A673 (cell line): ENCODE results near the gene TMEM178B.

Experiments
- EZH2 ChIP-seq: fragments of 200-600 bp; sonication (generic); IDR thresholded peaks from 2 replicates; pipeline ENCODE4 v1.6.1; 2017; ENCODE audit warnings: borderline replicate concordance, low read depth, mild to moderate bottlenecking, mixed read lengths, antibody characterized with exemption, low read length; ENCODE audit not compliant: poor library complexity, severe bottlenecking
- TF ChIP-seq, protein P1 (sequence below): fragments of 300-800, 200-600 bp; sonication (generic); conservative IDR thresholded peaks from 2 replicates; pipeline ENCODE4 v1.5.1; 2017; ENCODE audit warnings: low read depth, mild to moderate bottlenecking, antibody characterized with exemption, low read length, moderate library complexity, mixed read lengths

DNA sequence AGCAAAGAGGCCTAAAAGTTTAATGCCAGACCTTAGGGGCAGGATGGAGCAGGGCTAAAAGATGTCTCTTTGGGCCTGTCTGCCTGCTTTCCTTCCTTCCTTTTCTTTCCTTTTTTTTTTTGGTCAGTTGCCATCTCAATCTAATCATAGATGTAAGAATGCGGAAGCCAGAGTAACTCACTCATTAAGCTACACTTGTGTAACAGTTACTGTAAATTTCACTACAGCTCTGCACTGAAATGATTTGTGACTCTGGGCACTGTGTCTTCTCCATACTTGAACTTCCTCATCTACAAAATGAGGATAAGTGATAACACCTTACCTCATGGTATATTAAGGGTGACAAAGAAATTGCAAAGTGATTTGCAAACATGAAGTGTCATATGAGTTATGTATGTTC is 401.8 kb downstream of the TMEM178B start:
- TF ChIP-seq, protein P1, sequence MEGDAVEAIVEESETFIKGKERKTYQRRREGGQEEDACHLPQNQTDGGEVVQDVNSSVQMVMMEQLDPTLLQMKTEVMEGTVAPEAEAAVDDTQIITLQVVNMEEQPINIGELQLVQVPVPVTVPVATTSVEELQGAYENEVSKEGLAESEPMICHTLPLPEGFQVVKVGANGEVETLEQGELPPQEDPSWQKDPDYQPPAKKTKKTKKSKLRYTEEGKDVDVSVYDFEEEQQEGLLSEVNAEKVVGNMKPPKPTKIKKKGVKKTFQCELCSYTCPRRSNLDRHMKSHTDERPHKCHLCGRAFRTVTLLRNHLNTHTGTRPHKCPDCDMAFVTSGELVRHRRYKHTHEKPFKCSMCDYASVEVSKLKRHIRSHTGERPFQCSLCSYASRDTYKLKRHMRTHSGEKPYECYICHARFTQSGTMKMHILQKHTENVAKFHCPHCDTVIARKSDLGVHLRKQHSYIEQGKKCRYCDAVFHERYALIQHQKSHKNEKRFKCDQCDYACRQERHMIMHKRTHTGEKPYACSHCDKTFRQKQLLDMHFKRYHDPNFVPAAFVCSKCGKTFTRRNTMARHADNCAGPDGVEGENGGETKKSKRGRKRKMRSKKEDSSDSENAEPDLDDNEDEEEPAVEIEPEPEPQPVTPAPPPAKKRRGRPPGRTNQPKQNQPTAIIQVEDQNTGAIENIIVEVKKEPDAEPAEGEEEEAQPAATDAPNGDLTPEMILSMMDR, result no peak
- no peak for TF ChIP-seq EZH2
